Measurements from ENCODE around the gene ANLN. TPM values are rescaled to one million over a fixed set of nuclear protein-coding genes. Genes with fewer than 3 reads are reported as not detected.

Gene ANLN
- total and polyA plus RNA-seq, 4 donors, result 0.17 to 27.0 (median 1.3) TPM

GRCh38 chr7:36449685-36450084 is 60.0 kb downstream of the ANLN start:
- H3K9me3 ChIP-seq (ENCODE audit: control insufficient read depth in 4 of 4, low read length in 3 of 4), result no peaks in the 10 kb centered on the region
- DNase-seq (ENCODE audit: low spot score), result no peak
- WGBS, result 95% methylated on average over 5 of the region's 5 CpGs
- no peaks in the 10 kb centered on the region for H3K4me1 ChIP-seq (ENCODE audit: control insufficient read depth in 4 of 4, insufficient read depth in 4 of 4, low read length in 3 of 4)
- no peak overlapping the region for H3K27ac ChIP-seq (ENCODE audit: low read depth in 1 of 2, low read length in 2 of 2)
- H3K27me3 ChIP-seq (ENCODE audit: control insufficient read depth in 4 of 4, insufficient read depth in 4 of 4, low read length in 3 of 4), result no peaks in the 10 kb centered on the region
- no peak for TF ChIP-seq TAF1 (conservative IDR thresholded peaks at IDR 0.05)
- TF ChIP-seq HNF4G (IDR thresholded peaks at IDR 0.05), result no peak
- no peak for TF ChIP-seq HNF4A (conservative IDR thresholded peaks at IDR 0.05)
- TF ChIP-seq ATF3 (IDR thresholded peaks at IDR 0.05), result no peak
- TF ChIP-seq REST (IDR thresholded peaks at IDR 0.05), result no peak
- TF ChIP-seq FOXA1 (IDR thresholded peaks at IDR 0.05), result no peak
- no peak for TF ChIP-seq EGR1 (IDR thresholded peaks at IDR 0.05; ENCODE audit: low read depth in 2 of 2)
- no peak for TF ChIP-seq GABPA (IDR thresholded peaks at IDR 0.05 in 1 of 2, conservative IDR thresholded peaks at IDR 0.05 in 1 of 2)
- no peak for TF ChIP-seq NR2F2 (IDR thresholded peaks at IDR 0.05)
- TF ChIP-seq FOXA2 (IDR thresholded peaks at IDR 0.05), result no peak
- no peak for TF ChIP-seq RXRA (IDR thresholded peaks at IDR 0.05)
- no peak for TF ChIP-seq MAX (IDR thresholded peaks at IDR 0.05)
- no peak for TF ChIP-seq ZBTB33 (IDR thresholded peaks at IDR 0.05)
- TF ChIP-seq JUND (IDR thresholded peaks at IDR 0.05), result no peak
- no peak for TF ChIP-seq RAD21 (IDR thresholded peaks at IDR 0.05)
- no peak for TF ChIP-seq CTCF (IDR thresholded peaks at IDR 0.05; ENCODE audit: low read depth, low read length, missing input control)
- no peak for TF ChIP-seq YY1 (IDR thresholded peaks at IDR 0.05)
- TF ChIP-seq SP1 (IDR thresholded peaks at IDR 0.05), result no peak
- H3K4me3 ChIP-seq (ENCODE audit: low read depth in 1 of 3, low read length in 3 of 3), result no peak overlapping the region
- no peak overlapping the region for H3K9ac ChIP-seq (ENCODE audit: low read depth in 1 of 2, low read length in 2 of 2)
- no peaks in the 10 kb centered on the region for H3K36me3 ChIP-seq (ENCODE audit: control insufficient read depth in 4 of 4, insufficient read depth in 3 of 4, low read depth in 1 of 4, low read length in 3 of 4)

Measured in liver (tissue), 9 donors.